ENCODE results near the gene SCRT2. TPM values are rescaled to one million over a fixed set of nuclear protein-coding genes. Genes with fewer than 3 reads are reported as not detected.

Gene SCRT2
- total and polyA plus RNA-seq, 9 of the 15 experiments (the other 6 are each of a cell fraction or from before 2014, with no cell fraction given), result 0.04 to 0.75 (median 0.13) TPM; not detected in 2

GRCh38 chr20:675453-676314 lies at the start of gene SCRT2 (continued):
- TF ChIP-seq, protein P1, sequence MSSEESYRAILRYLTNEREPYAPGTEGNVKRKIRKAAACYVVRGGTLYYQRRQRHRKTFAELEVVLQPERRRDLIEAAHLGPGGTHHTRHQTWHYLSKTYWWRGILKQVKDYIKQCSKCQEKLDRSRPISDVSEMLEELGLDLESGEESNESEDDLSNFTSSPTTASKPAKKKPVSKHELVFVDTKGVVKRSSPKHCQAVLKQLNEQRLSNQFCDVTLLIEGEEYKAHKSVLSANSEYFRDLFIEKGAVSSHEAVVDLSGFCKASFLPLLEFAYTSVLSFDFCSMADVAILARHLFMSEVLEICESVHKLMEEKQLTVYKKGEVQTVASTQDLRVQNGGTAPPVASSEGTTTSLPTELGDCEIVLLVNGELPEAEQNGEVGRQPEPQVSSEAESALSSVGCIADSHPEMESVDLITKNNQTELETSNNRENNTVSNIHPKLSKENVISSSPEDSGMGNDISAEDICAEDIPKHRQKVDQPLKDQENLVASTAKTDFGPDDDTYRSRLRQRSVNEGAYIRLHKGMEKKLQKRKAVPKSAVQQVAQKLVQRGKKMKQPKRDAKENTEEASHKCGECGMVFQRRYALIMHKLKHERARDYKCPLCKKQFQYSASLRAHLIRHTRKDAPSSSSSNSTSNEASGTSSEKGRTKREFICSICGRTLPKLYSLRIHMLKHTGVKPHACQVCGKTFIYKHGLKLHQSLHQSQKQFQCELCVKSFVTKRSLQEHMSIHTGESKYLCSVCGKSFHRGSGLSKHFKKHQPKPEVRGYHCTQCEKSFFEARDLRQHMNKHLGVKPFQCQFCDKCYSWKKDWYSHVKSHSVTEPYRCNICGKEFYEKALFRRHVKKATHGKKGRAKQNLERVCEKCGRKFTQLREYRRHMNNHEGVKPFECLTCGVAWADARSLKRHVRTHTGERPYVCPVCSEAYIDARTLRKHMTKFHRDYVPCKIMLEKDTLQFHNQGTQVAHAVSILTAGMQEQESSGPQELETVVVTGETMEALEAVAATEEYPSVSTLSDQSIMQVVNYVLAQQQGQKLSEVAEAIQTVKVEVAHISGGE (CRISPR knock-in tag; IDR thresholded peaks at IDR 0.05), result peak in 1 of 3 experiments; percentile 52; a peak in 2 of 6 replicates
- peak; percentile 48 for TF ChIP-seq ARHGAP35 (IDR thresholded peaks at IDR 0.05; ENCODE audit: partially characterized antibody)
- 0 out of 2 replicates have a peak, but pooled peaks have one; percentile 70 for TF ChIP-seq TGIF2 (CRISPR knock-in tag; IDR thresholded peaks at IDR 0.05)
- peak; percentile 66; the same call in 1 of the 2 replicates for TF ChIP-seq ZBTB1 (CRISPR knock-in tag; IDR thresholded peaks at IDR 0.05; ENCODE audit: borderline replicate concordance, low read depth)
- TF ChIP-seq MECOM (CRISPR knock-in tag; IDR thresholded peaks at IDR 0.05), result no peak
- peak; percentile 87 for TF ChIP-seq CXXC5 (CRISPR knock-in tag; IDR thresholded peaks at IDR 0.05)
- TF ChIP-seq ARID4B (CRISPR knock-in tag; IDR thresholded peaks at IDR 0.05), result peak; percentile 96; the same call in 1 of the 2 replicates
- no peak for TF ChIP-seq TRIM25 (IDR thresholded peaks at IDR 0.05; ENCODE audit: borderline replicate concordance)
- peak; percentile 56; the same call in 1 of the 2 replicates for TF ChIP-seq ZNF197 (CRISPR knock-in tag; IDR thresholded peaks at IDR 0.05; ENCODE audit: low read depth)
- no peak for TF ChIP-seq CBX1 (IDR thresholded peaks at IDR 0.05; ENCODE audit: low read depth)
- TF ChIP-seq NFIC (IDR thresholded peaks at IDR 0.05), result no peak
- no peak for TF ChIP-seq ZNF217 (CRISPR knock-in tag; IDR thresholded peaks at IDR 0.05)
- no peak for TF ChIP-seq SFPQ (IDR thresholded peaks at IDR 0.05; ENCODE audit: low read depth, low read length)

Data from K562 (cell line).